Left lobe of liver (tissue), 2 donors: Measurements from ENCODE around the gene IQCN. TPM values are rescaled to one million over a fixed set of nuclear protein-coding genes. Genes with fewer than 3 reads are reported as not detected.

Experiments used
- ATAC-seq: fragments of 200-7000 bp; cut with Tn5 transposase; one replicate; pipeline ENCODE4 v1.9.1; 2020; ENCODE audit warnings: mild to moderate bottlenecking, moderate library complexity
- DNase-seq: peaks from one replicate; pipeline ENCODE4 v3.0.0-alpha.2; 2020; ENCODE audit warnings: low spot score
- total RNA-seq: library from RNA; stranded (reverse); gene quantifications from one replicate; pipeline ENCODE4 v1.2.1, GENCODE V29; 2021
- donor health status: DM: no; HTN: no; CAD: no; lungs with moderate emphysema.
- donor health status: DM: no; HTN: yes; CAD: no.

Gene IQCN
- total RNA-seq, 1 donor from 2014 or later, result 2.8 TPM

- ATAC-seq, result no peak
Measured at GRCh38 chr19:18289471-18290301, 15.4 kb upstream of the IQCN start.

DNA sequence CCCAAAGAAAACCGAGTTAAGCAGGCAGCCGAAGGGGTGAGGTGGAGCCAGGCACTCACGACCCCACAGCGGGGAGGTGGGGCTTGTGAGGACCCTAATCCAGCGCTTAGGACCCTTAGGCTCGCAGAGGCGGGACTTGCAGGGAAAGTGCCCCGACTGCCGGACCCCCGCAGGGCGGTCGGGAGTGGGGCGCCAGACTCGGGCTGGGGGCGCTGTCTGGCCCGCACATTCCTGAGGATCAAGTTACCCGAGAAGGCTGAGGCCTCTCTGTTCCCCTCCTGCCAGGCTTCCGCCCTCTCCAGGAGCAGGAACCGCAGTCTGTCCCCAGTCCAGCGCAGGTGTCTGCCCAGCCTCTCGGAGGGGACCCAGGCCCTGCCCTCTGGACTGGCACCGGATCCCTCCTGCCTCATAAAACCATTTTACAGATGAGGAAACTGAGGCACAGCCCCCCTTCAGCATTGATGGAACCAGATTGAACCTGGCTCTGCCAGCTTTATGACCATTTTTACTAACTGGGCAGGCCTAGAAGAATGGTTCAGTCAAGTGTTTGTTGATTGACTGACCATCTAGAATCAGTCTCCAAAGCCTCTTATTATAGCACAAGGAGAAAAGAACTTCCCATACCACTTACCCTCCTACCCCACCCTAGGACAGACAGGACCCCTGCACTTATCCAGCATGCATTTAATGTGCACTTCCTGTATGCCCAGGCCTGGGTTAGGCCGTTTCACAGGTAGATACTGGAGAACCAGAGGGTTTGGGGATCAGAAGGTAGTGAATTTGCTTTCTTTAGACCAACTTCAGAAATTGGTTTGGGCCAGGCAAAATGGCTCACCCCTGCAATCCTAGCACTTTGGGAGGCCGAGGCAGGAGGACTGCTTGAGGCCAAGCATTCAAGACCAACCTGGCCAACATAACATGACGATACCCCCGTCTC, 13.9 kb upstream of the IQCN start:
- ATAC-seq, result no peak
- DNase-seq, result no peak

More at GRCh38 chr19:18289471-18290301, 15.4 kb upstream of the IQCN start:
- DNase-seq, result no peak

DNA sequence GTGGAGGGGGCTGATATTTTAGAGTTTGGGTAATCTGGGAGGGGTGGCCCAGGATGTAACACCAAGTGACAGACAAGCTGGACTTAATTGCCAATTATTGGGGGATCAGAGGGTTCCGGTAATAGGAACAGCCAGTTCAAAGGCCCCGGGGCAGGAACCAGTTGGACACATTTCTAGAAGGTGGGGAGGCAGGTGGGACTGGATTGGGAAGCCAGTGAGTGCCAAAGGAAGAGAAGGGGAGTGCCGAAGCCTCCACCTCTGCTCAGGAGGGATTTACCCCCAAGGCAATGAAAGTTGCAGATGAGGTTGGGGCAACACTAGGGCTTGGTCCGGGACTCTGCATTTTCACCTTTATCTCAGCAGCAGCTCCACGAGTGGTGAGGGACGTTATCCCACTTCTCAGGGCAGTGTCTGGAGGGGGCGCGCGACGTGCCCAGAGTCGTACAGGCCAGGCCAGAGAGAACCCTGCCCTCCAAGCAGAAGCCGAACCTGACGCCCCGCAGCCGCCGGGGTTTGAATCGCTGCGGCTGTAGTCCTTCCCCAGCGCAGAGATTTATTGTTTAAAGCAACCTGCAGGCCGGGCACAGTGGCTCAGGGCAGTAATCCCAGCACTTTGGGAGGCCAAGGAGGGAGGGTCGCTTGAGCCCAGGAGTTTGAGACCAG, 12.9 kb upstream of the IQCN start:
- DNase-seq (no peak), ATAC-seq (no peak)

GRCh38 chr19:18284712-18285360, 10.6 kb upstream of the IQCN start:
- DNase-seq (no peak), ATAC-seq (no peak)

DNA sequence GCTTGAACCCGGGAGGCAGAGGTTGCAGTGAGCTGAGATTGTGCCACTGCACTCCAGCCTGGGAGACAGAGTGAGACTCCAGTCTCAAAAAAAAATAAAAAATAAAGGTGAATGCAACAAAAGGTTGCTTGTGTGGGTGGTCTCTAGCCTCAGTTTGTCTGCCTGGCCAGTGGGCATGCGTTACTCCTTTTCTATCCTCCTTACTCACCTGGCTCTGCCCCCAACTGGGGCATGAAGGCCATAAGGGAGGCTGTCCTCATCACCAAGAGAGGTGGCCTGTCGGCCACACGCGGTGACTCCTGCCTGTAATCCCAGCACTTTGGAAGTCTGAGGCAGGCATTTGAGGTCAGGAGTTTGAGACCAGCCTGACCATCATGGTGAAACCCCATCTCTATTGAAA, 9.1 kb upstream of the IQCN start:
- no peak for ATAC-seq
- no peak for DNase-seq

DNA sequence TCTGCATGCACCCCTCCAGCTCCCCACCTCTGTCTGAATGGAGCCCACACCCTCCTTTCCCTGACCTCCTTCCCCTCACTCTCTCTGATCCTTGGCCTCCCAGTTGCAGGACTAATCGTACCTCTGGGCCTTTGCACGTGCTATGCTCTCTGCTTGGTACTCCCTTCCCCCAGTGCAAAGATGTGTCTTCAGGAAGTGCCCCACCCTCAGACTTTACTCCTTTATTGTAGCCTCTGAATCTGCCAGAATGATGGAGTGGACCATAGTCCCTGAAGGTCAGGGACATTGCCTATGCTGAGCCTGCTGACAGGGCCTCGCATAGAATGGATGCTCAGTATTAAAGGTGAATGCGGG, 8.5 kb upstream of the IQCN start:
- DNase-seq (no peak), ATAC-seq (no peak)

- DNase-seq (peak; percentile 64), ATAC-seq (peak; percentile 4)
Measured at GRCh38 chr19:18282021-18282787, 8.0 kb upstream of the IQCN start.

DNA sequence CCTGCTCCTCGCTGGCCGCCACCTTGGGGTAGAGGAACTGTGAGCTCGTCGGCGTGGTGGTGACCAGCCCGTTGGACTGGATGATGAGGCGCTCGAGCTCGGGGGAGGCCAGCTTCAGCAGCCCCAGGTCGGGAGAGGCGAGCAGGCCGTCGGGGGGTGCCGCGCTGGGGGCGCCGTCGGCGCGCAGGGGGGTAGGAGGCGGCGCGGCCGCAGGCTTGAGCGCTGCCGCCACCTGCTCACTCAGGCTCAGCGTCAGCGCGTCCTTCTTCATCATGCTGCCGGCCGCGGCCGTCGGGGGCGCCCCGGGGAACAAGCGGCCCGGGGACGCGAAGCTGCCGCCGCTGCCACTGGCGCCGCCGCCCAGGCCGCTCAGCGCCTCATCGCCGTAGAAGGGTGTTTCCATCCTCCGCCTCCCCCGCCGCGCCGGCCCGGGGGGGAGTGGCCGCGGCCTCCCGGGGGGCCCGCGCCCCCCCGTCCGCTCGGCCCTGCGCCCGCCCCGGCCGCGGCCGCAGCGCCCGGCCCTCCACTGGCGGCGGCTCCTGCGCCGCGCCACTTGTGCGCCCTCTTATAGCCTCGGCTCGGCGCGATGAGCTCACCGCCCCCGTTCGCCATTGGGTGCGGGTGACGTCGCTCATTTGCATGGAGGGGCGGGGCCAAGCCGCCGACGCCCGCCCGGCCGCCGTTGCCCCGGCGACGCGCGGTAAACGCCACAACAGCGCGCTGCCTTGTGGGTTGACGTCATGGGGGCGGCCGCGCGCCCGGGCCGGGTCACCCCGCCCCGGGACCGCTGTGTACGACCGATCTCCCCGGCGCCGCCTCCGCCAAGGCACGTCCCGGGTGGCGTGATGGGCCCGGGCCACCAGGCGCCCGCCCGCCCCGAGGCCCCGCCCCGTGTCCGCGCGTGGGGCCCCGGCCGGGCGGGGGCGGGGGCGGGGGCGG, 7.1 kb upstream of the IQCN start, which contains the start of gene JUND:
Gene JUND, minus strand, starts transcription at position 541 of the 939 bp plus-strand sequence. Its CDS starts 138 bp downstream, at position 403.
- peak; percentile 98 for DNase-seq
- ATAC-seq, result peak; percentile 70

GRCh38 chr19:18280247-18281081, 6.2 kb upstream of the IQCN start:
- peak; percentile 87 for DNase-seq
- peak; percentile 55 for ATAC-seq

DNA sequence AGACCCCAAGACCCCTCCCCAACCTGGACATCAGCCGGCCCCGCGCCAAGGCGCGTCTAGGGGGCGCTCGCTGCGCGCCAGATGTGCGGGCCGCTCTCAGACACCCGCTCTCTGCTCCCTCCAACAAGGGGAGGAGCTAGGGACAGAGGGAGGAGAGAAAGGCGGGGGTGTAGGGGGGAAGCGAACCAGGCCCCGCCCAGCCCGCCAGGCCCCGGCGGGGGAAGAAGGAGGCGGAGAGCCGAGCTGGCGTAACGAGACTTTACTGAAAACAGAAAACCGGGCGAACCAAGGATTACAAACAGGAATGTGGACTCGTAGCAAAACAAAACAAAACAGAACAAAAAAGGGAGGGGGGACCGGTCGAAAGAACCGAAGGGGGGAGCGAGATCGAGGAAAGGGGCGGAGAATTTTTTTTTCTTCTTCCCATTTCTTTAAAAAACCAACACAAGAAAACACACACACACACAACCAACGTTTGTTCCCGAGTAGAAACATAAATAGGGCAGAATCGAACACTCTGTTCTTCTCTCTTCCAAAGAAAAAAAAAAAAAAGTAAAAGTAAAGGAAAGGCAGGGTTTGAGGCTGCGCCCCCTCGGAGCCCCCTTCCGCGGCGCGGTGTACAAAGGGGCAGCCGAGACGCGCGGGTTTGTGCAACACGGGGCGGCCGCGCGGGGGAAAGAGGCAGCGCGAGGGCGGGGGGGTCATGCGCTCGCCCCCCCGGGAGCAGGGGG, 5.4 kb upstream of the IQCN start:
- DNase-seq (peak; percentile 93), ATAC-seq (peak; percentile 67)

GRCh38 chr19:18279266-18279515, 4.9 kb upstream of the IQCN start:
- DNase-seq, result no peak
- no peak for ATAC-seq

- DNase-seq, result no peak
- ATAC-seq, result no peak
Measured at GRCh38 chr19:18278521-18279265, 4.4 kb upstream of the IQCN start.

- ATAC-seq (peak; percentile 82), DNase-seq (peak; percentile 94)
Measured at GRCh38 chr19:18274781-18275356, 617 bp upstream of the IQCN start.

DNA sequence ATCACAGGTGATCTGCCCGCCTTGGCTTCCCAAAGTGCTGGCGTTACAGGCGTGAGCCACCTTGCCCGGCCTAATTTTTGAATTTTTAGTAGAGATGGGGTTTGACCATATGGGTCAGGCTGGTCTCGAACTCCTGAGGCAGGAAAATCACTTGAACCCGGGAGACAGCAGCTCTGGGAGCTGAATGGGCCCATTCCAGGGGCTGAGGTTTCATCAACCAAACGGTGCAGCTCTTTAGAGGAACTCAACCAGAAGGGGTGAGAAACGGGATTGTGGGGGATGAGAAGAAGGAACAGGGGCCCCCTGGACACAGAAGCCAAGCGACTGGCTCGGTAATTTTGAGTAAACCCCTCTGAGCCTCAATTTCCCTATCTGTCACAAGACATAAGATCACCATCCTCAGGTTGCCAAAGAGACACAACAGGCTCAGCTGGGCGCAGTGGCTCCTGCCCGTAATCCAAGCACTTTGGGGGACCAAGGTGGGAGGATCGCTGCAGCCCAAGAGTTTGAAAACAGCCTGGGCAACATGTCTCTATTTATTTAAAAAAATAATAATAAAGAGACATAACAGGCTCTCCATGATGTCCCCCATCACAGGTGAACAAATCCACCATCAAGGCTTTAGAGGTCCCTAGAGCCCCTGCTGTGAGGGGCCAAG, 562 bp downstream of the IQCN start:
- no peak for ATAC-seq
- DNase-seq, result no peak

DNA sequence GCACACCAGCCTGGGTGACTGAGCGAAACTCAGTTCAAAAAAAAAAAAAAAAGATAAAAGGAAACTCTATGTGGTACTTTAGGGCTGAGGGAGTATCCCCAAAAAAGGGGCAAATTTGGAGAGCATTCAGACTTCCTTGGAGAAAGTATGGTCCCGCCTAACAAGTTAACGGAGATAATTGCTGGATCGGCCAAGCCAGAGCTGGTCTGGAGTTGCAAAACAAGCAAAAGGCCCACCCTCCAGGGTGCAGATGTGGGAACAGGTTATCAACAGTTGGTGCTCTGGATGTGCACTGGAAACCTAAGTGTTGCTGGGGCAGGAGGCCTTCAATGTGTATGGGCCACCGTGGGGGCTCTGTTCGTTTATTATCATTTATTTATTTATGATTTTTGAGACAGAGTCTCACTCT, 2.8 kb downstream of the IQCN start:
- ATAC-seq, result no peak
- DNase-seq, result no peak

DNA sequence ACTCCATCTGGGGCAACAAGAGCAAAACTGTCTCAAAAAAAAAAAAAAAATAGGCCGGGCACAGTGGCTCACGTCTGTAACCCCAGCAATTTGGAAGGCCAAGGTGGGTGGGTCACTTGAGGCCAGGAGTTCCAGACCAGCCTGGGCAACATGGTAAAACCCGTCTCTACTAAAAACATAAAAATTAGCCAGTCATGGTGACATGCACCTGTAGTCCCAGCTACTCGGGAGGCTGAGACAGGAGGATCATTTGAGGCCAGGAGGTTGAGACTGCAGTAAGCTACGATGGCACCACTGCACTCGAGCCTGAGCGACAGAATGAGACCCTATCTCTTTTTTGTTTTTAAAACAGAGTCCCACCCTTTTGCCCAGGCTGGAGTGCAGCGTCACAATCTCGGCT, 3.9 kb downstream of the IQCN start:
- DNase-seq (no peak), ATAC-seq (no peak)
